Measurements from ENCODE around the gene PSMD12.

The PSMD12 gene

DNA sequence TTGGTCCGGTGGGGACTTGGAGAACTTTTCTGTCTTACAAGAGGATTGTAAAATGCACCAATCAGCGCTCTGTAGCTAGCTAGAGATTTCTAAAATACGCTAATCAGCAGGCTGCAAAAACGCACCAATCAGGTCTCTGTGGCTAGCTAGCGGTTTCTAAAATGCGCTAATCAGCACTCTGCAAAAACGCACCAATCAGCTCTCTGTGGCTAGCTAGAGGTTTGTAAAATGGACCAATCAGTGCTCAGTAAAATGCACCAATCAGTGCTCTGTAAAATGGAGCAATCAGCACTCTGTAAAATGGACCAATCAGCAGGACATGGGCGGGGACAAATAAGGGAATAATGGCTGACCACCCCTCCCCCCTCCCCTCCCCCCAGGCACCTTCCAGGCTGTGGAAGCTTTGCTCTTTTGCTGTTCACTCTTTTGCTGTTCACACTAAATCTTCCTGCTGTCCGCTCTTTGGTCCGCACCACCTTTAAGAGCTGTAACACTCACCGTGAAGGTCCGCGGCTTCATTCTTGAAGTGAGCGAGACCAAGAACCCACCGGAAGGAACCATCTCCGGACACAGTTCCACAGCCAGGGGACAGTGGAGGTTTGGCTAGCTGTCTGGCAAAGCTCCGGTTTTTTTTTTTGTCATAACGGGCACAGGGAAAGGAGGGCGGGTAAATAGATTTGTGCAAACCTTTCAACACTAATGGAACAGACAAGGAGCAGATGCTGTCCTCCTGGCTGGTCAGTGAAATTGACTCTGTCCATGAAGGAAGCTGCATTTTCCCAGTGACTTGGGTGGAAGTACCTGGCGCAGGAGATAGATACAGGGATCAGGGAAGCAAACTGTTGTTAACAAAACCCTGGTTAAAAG lies 19.0 kb upstream of the PSMD12 start:
- Histone ChIP-seq H3K4me3 (ENCODE audit: low read depth, low read length, poor library complexity, severe bottlenecking) (no peak overlapping the region), H3K79me2 (ENCODE audit: insufficient read depth, low read length) (no peaks in the 10 kb centered on the region), H3K36me3 (ENCODE audit: insufficient read depth, low read length) (no peaks in the 10 kb centered on the region; the same call in 1 of the 2 replicates), H2AFZ (ENCODE audit: low read length) (no peak overlapping the region), H3K9me3 (ENCODE audit: low read length) (no peaks in the 10 kb centered on the region), H3F3A (ENCODE audit: insufficient read depth, low read length) (no peaks in the 10 kb centered on the region), H3K9me2 (ENCODE audit: low read depth, low read length) (no peaks in the 10 kb centered on the region), H3K4me2 (ENCODE audit: low read length) (no peak overlapping the region), H3K4me1 (ENCODE audit: insufficient read depth, low read length, severe bottlenecking) (no peaks in the 10 kb centered on the region), H3K27me3 (ENCODE audit: insufficient read depth, low read length) (no peaks in the 10 kb centered on the region; the same call in 1 of the 2 replicates), H3K9ac (ENCODE audit: low read length) (no peak overlapping the region), H4K20me1 (ENCODE audit: insufficient read depth, low read length) (no peaks in the 10 kb centered on the region), H3K27ac (ENCODE audit: low read depth, low read length, poor library complexity, severe bottlenecking) (no peak overlapping the region)
- TF ChIP-seq, protein P1, sequence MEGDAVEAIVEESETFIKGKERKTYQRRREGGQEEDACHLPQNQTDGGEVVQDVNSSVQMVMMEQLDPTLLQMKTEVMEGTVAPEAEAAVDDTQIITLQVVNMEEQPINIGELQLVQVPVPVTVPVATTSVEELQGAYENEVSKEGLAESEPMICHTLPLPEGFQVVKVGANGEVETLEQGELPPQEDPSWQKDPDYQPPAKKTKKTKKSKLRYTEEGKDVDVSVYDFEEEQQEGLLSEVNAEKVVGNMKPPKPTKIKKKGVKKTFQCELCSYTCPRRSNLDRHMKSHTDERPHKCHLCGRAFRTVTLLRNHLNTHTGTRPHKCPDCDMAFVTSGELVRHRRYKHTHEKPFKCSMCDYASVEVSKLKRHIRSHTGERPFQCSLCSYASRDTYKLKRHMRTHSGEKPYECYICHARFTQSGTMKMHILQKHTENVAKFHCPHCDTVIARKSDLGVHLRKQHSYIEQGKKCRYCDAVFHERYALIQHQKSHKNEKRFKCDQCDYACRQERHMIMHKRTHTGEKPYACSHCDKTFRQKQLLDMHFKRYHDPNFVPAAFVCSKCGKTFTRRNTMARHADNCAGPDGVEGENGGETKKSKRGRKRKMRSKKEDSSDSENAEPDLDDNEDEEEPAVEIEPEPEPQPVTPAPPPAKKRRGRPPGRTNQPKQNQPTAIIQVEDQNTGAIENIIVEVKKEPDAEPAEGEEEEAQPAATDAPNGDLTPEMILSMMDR (IDR thresholded peaks at IDR 0.05; ENCODE audit: low read length) = no peak
- TF ChIP-seq EZH2 (IDR thresholded peaks at IDR 0.05; ENCODE audit: borderline replicate concordance, low read length) = no peak

DNA sequence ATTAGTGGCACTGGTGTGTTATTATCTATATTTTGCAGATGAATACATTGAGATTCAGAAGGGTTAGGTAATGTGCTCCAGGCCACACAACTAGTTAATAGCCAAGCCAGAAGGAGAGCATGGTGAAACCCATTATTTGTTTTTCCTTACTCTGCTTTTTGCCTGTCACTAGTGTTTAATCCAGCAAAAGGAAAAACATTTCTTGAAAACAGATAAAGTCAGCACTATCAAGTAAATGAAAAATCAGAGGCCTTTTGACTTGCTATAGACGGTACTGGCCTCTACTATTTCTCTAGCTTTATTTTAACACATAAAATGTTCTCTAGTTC lies 15.5 kb upstream of the PSMD12 start:
- H3K4me1 ChIP-seq (ENCODE audit: insufficient read depth, low read length, severe bottlenecking) = peaks cover 9% of the 10 kb centered on the region
- H3K9me3 ChIP-seq (ENCODE audit: low read length) = no peaks in the 10 kb centered on the region
- H3K9me2 ChIP-seq (ENCODE audit: low read depth, low read length) = no peaks in the 10 kb centered on the region
- no peak overlapping the region for H2AFZ ChIP-seq (ENCODE audit: low read length)
- H4K20me1 ChIP-seq (ENCODE audit: insufficient read depth, low read length) = no peaks in the 10 kb centered on the region
- no peak for TF ChIP-seq EZH2 (IDR thresholded peaks at IDR 0.05; ENCODE audit: borderline replicate concordance, low read length)
- TF ChIP-seq, protein P1 (IDR thresholded peaks at IDR 0.05; ENCODE audit: low read length) = no peak
- H3K4me3 ChIP-seq (ENCODE audit: low read depth, low read length, poor library complexity, severe bottlenecking) = no peak overlapping the region
- no peaks in the 10 kb centered on the region for H3F3A ChIP-seq (ENCODE audit: insufficient read depth, low read length)
- no peaks in the 10 kb centered on the region; the same call in 1 of the 2 replicates for H3K36me3 ChIP-seq (ENCODE audit: insufficient read depth, low read length)
- 0 out of 2 replicates have a peak, but pooled peaks cover 7% of the 10 kb centered on the region for H3K27me3 ChIP-seq (ENCODE audit: insufficient read depth, low read length)
- H3K27ac ChIP-seq (ENCODE audit: low read depth, low read length, poor library complexity, severe bottlenecking) = no peak overlapping the region
- no peak overlapping the region for H3K4me2 ChIP-seq (ENCODE audit: low read length)
- H3K9ac ChIP-seq (ENCODE audit: low read length) = no peak overlapping the region
- no peaks in the 10 kb centered on the region for H3K79me2 ChIP-seq (ENCODE audit: insufficient read depth, low read length)

DNA sequence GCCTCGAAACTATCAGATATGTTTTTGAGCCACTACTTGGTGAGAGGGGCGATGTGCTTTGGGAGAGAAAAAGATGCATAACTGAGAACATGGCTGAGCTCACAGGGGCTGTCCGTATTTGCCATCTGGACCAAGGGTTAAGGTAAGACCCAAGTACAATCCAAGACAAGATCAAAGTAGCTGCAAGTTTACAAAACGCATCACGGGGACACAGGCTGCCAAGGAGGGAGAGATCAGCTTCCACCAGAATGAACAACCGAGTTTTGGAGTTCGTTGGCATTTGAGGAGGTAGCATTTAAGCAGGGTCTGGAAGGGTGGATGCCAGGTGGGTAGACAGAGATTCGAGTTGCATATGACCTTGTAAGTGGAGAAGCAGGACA lies 12.9 kb upstream of the PSMD12 start:
- H3K9me3 ChIP-seq (ENCODE audit: low read length) = no peaks in the 10 kb centered on the region
- peak overlapping the region; percentile 87 for H3K4me3 ChIP-seq (ENCODE audit: low read depth, low read length, poor library complexity, severe bottlenecking)
- no peaks in the 10 kb centered on the region for H3K79me2 ChIP-seq (ENCODE audit: insufficient read depth, low read length)
- TF ChIP-seq, protein P1 (IDR thresholded peaks at IDR 0.05; ENCODE audit: low read length) = no peak
- H3K27ac ChIP-seq (ENCODE audit: low read depth, low read length, poor library complexity, severe bottlenecking) = no peak overlapping the region
- peaks cover 17% of the 10 kb centered on the region for H3K4me1 ChIP-seq (ENCODE audit: insufficient read depth, low read length, severe bottlenecking)
- peak overlapping the region; percentile 97 for H3K4me2 ChIP-seq (ENCODE audit: low read length)
- peaks cover 14% of the 10 kb centered on the region; the same call in 1 of the 2 replicates for H3K27me3 ChIP-seq (ENCODE audit: insufficient read depth, low read length)
- H2AFZ ChIP-seq (ENCODE audit: low read length) = no peak overlapping the region
- H4K20me1 ChIP-seq (ENCODE audit: insufficient read depth, low read length) = no peaks in the 10 kb centered on the region
- H3K9ac ChIP-seq (ENCODE audit: low read length) = no peak overlapping the region
- H3K36me3 ChIP-seq (ENCODE audit: insufficient read depth, low read length) = no peaks in the 10 kb centered on the region
- no peaks in the 10 kb centered on the region for H3K9me2 ChIP-seq (ENCODE audit: low read depth, low read length)
- no peaks in the 10 kb centered on the region for H3F3A ChIP-seq (ENCODE audit: insufficient read depth, low read length)
